Measurements from ENCODE around the gene ROS1. TPM values are rescaled to one million over a fixed set of nuclear protein-coding genes. Genes with fewer than 3 reads are reported as not detected.

ROS1 gene
- polyA plus RNA-seq, 2 donors = not detected

DNA sequence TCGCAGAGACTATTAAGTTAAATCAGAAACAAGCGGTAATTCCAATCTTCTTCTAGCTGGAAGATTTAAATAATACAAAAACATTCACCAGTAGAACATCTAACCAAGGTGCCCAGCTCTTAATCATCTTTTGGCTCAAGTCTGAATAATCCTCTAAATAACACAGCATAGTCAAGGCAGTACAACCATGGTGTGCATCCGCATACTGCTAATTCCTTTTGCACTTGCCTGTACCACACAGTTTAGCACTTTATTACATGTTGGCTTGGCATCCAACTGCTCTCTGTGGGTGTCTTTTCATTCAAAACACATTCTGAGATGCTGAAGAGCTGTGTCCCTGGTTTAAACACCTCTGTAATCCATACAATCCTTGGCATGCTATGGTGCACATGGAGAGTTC lies 118.1 kb downstream of the ROS1 start:
- no peak overlapping the region for H3K27ac ChIP-seq (ENCODE audit: low read depth in 2 of 2, low read length in 1 of 2)
- H3K27me3 ChIP-seq (ENCODE audit: control insufficient read depth in 1 of 2, insufficient read depth in 2 of 2, low read length in 2 of 2) = no peaks in the 10 kb centered on the region
- H3K4me1 ChIP-seq (ENCODE audit: control insufficient read depth in 2 of 2, insufficient read depth in 2 of 2, low read length in 1 of 2) = no peaks in the 10 kb centered on the region
- no peaks in the 10 kb centered on the region for H3K36me3 ChIP-seq (ENCODE audit: control insufficient read depth in 2 of 2, insufficient read depth in 2 of 2, low read length in 1 of 2)
- no peaks in the 10 kb centered on the region for H3K9me3 ChIP-seq (ENCODE audit: control insufficient read depth in 2 of 2, insufficient read depth in 1 of 2, low read depth in 1 of 2, low read length in 1 of 2)
- WGBS, 2 donors = 87 to 95% methylated on average over 3 of the region's 3 CpGs
- no peak overlapping the region for H3K4me3 ChIP-seq (ENCODE audit: low read depth in 1 of 2, low read length in 2 of 2)

DNA sequence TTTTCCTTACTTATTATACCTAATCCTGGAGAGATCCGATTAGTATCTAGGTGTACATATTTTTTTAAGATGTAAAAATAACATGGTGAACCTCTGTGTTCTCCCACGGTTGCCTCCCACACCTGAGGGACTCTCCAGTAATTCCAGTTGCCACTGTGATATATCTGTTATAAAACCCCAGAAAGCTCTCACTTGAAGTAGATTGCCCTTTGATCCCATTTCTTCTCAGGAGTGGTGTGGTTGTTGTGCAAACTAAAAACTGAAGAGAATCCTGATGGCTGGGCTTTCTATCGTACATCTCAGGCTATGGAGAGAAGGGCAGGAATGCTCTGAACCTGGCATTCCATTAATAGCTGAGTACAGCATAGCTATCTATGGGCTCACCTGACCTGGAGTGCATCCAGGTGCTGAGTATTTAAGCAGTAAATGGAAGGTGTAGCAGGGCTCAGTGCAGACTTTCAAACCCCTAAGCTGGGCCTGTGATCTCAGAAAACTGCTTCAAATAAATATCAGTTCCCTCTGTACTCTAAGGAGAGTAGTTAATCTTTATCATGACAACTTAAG lies 119.4 kb downstream of the ROS1 start:
- 51 to 58% methylated on average over 3 of the region's 3 CpGs for WGBS, 2 donors

DNA sequence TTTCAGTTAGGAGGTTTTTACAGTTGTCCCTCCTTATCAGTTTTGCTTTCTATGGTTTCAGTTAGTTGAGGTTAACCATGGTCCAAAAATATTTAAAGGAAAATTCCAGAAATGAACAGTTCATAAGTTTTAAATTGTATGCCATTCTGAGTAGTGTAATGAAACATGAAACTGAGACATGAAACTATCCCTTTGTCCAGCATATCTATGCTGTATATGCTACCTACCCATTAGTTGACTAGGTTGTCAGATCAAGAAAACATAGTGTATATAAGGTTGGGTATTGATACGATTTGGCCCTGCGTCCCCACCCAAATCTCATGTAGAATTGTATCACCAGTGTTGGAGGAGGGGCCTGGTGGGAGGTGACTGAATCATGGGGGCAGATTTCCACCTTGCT lies 121.3 kb downstream of the ROS1 start:
- no peaks in the 10 kb centered on the region for H3K27me3 ChIP-seq (ENCODE audit: control insufficient read depth in 1 of 2, insufficient read depth in 2 of 2, low read length in 2 of 2)
- WGBS, 2 donors = 87 to 88% methylated on average over 2 of the region's 2 CpGs
- H3K4me1 ChIP-seq (ENCODE audit: control insufficient read depth in 2 of 2, insufficient read depth in 2 of 2, low read length in 1 of 2) = no peaks in the 10 kb centered on the region

More for the DNA sequence above, 119.4 kb downstream of the ROS1 start:
- Histone ChIP-seq H3K27ac (ENCODE audit: low read depth in 2 of 2, low read length in 1 of 2) (no peak overlapping the region), H3K9me3 (ENCODE audit: control insufficient read depth in 2 of 2, insufficient read depth in 1 of 2, low read depth in 1 of 2, low read length in 1 of 2) (no peaks in the 10 kb centered on the region), H3K4me3 (ENCODE audit: low read depth in 1 of 2, low read length in 2 of 2) (no peak overlapping the region), H3K27me3 (ENCODE audit: control insufficient read depth in 1 of 2, insufficient read depth in 2 of 2, low read length in 2 of 2) (no peaks in the 10 kb centered on the region), H3K4me1 (ENCODE audit: control insufficient read depth in 2 of 2, insufficient read depth in 2 of 2, low read length in 1 of 2) (no peaks in the 10 kb centered on the region), H3K36me3 (ENCODE audit: control insufficient read depth in 2 of 2, insufficient read depth in 2 of 2, low read length in 1 of 2) (no peaks in the 10 kb centered on the region)

DNA sequence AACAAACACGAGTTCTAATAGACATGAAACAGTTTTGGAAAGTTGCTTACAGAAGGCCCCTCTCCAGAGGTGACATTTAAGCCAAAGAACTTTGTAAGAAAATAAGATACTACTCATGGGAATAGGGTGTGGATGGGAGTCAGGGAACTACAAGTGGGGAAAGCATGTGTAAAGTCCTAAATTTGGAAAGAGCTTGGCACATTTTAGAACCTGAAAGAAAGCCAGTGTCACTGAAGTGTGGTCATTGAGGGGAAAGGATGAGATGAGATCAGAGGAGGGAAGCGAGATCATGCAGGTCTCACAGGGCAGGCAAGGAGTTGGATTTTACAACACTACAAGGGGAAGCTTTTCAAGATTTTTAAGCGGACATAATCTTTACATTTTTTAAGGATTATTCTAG lies 122.4 kb downstream of the ROS1 start:
- H3K27ac ChIP-seq (ENCODE audit: low read depth in 2 of 2, low read length in 1 of 2) = no peak overlapping the region
- 71 to 79% methylated on average over 3 of the region's 3 CpGs for WGBS, 2 donors
- H3K27me3 ChIP-seq (ENCODE audit: control insufficient read depth in 1 of 2, insufficient read depth in 2 of 2, low read length in 2 of 2) = no peaks in the 10 kb centered on the region
- no peaks in the 10 kb centered on the region for H3K9me3 ChIP-seq (ENCODE audit: control insufficient read depth in 2 of 2, insufficient read depth in 1 of 2, low read depth in 1 of 2, low read length in 1 of 2)
- no peak overlapping the region for H3K4me3 ChIP-seq (ENCODE audit: low read depth in 1 of 2, low read length in 2 of 2)
- no peaks in the 10 kb centered on the region for H3K4me1 ChIP-seq (ENCODE audit: control insufficient read depth in 2 of 2, insufficient read depth in 2 of 2, low read length in 1 of 2)
- H3K36me3 ChIP-seq (ENCODE audit: control insufficient read depth in 2 of 2, insufficient read depth in 2 of 2, low read length in 1 of 2) = no peaks in the 10 kb centered on the region

More for the DNA sequence above, 121.3 kb downstream of the ROS1 start:
- H3K36me3 ChIP-seq (ENCODE audit: control insufficient read depth in 2 of 2, insufficient read depth in 2 of 2, low read length in 1 of 2) = no peaks in the 10 kb centered on the region
- H3K4me3 ChIP-seq (ENCODE audit: low read depth in 1 of 2, low read length in 2 of 2) = no peak overlapping the region
- H3K27ac ChIP-seq (ENCODE audit: low read depth in 2 of 2, low read length in 1 of 2) = no peak overlapping the region
- H3K9me3 ChIP-seq (ENCODE audit: control insufficient read depth in 2 of 2, insufficient read depth in 1 of 2, low read depth in 1 of 2, low read length in 1 of 2) = no peaks in the 10 kb centered on the region

DNA sequence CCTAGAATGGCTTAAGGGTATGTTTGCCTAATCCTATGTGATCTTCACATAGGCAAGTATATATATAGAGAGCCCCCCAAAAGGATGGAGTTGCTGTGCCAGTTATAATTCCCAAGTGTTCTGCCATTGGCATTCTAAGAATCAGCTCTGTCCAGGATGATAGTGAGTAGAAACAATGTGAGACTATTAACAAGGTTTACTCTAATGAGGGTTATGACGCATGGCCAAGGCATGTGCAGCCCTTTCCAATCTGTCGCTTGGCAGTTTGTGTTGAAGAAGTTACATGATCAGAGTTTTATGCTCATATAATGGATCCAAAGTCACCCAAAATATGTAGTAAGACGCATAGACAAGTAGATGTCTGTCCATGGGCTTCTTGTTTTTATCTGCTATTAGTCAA lies 126.8 kb downstream of the ROS1 start:
- Histone ChIP-seq H3K36me3 (ENCODE audit: control insufficient read depth in 2 of 2, insufficient read depth in 2 of 2, low read length in 1 of 2) (no peaks in the 10 kb centered on the region), H3K4me3 (ENCODE audit: low read depth in 1 of 2, low read length in 2 of 2) (no peak overlapping the region), H3K27me3 (ENCODE audit: control insufficient read depth in 1 of 2, insufficient read depth in 2 of 2, low read length in 2 of 2) (no peaks in the 10 kb centered on the region), H3K4me1 (ENCODE audit: control insufficient read depth in 2 of 2, insufficient read depth in 2 of 2, low read length in 1 of 2) (no peaks in the 10 kb centered on the region), H3K27ac (ENCODE audit: low read depth in 2 of 2, low read length in 1 of 2) (no peak overlapping the region), H3K9me3 (ENCODE audit: control insufficient read depth in 2 of 2, insufficient read depth in 1 of 2, low read depth in 1 of 2, low read length in 1 of 2) (no peaks in the 10 kb centered on the region)
- WGBS, 2 donors = 91 to 95% methylated on average over 3 of the region's 3 CpGs

DNA sequence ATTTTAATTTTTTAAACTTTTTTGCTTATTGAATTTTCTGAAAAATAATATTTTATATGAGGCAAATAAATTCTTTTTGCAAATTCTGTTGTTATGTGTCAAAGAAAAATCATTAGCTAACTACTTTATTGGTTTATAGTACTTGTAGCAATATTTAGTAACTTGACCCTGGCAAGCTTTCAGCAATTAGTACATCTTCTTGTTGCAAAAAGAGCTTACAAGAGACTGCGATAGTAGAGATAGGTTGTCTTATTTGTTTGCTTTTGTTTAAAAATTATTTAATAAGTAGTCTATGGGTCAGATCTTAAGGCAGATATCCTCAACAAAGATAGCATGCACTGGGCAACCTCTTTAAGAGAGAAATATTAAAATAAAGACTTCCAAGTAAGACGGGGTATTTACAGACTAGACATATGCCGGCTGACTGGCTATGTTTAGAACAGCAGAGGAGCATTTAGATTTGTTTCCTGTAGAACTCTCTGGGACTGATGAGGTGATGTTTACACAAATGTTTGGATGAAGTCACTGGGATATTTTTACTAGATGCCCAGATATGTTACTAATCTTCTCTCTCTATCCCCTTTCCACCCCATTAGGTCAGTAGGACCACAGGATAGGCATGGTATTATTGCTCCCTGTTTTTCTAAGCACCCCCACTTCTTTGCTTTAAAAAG lies 135.4 kb downstream of the ROS1 start:
- Histone ChIP-seq H3K9me3 (ENCODE audit: control insufficient read depth in 2 of 2, insufficient read depth in 1 of 2, low read depth in 1 of 2, low read length in 1 of 2) (no peaks in the 10 kb centered on the region), H3K4me3 (ENCODE audit: low read depth in 1 of 2, low read length in 2 of 2) (no peak overlapping the region), H3K4me1 (ENCODE audit: control insufficient read depth in 2 of 2, insufficient read depth in 2 of 2, low read length in 1 of 2) (no peaks in the 10 kb centered on the region), H3K27ac (ENCODE audit: low read depth in 2 of 2, low read length in 1 of 2) (no peak overlapping the region), H3K36me3 (ENCODE audit: control insufficient read depth in 2 of 2, insufficient read depth in 2 of 2, low read length in 1 of 2) (no peaks in the 10 kb centered on the region), H3K27me3 (ENCODE audit: control insufficient read depth in 1 of 2, insufficient read depth in 2 of 2, low read length in 2 of 2) (no peaks in the 10 kb centered on the region)
- 49 to 54% methylated on average over 3 of the region's 3 CpGs for WGBS, 2 donors

DNA sequence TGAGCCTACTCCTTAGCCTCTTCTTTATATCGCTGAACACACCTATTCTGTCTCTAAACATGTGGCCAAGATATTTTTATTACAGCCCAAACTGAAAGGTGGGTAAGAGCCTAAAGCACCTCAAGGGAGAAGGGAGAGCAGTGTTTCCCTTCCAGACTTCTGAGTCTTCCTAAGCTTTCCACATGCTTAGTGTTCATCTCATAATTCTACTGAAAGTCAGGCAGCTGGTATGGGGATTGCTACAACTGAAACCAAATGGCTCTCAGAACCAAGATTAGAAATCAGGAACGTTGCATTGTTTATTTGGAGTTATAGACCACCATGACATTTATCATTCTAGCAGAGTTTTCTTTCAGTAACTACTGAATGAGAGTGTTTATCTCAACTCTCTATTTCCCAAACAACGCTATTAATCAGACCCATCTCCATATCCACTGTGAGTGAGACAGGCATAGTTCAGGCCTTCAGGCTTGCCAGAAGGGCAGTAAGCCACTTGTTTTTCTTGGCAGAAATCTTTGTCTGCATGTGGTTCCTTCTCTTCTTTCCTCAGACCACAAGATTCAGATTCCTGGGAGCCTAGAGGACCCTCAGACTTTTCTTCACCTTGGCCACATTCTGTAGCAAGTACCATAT lies 137.5 kb downstream of the ROS1 start:
- Histone ChIP-seq H3K4me1 (ENCODE audit: control insufficient read depth in 2 of 2, insufficient read depth in 2 of 2, low read length in 1 of 2) (no peaks in the 10 kb centered on the region), H3K36me3 (ENCODE audit: control insufficient read depth in 2 of 2, insufficient read depth in 2 of 2, low read length in 1 of 2) (no peaks in the 10 kb centered on the region), H3K27me3 (ENCODE audit: control insufficient read depth in 1 of 2, insufficient read depth in 2 of 2, low read length in 2 of 2) (no peaks in the 10 kb centered on the region), H3K4me3 (ENCODE audit: low read depth in 1 of 2, low read length in 2 of 2) (no peak overlapping the region), H3K27ac (ENCODE audit: low read depth in 2 of 2, low read length in 1 of 2) (no peak overlapping the region), H3K9me3 (ENCODE audit: control insufficient read depth in 2 of 2, insufficient read depth in 1 of 2, low read depth in 1 of 2, low read length in 1 of 2) (no peaks in the 10 kb centered on the region)
- 63 to 68% methylated on average over 3 of the region's 3 CpGs for WGBS, 2 donors

DNA sequence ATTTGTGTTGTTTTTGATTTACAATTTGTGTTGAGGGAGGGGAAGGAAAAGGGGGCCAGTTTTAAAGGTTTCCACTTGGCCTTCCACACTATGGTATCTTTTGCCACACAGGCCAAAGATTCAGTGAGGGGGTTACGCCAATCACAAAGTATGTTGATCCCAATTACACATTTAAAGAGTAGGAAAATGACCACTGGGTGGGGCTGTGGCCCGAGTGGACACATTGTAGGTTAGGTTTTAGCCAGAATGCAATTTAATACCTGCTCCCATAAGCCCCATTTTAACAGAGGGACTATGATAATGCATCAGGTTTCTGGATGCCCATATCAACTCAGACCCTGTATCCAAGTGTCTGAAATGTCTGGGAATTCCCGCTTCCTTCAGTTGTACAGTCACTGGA lies 144.8 kb downstream of the ROS1 start:
- no peak overlapping the region for H3K27ac ChIP-seq (ENCODE audit: low read depth in 2 of 2, low read length in 1 of 2)
- H3K9me3 ChIP-seq (ENCODE audit: control insufficient read depth in 2 of 2, insufficient read depth in 1 of 2, low read depth in 1 of 2, low read length in 1 of 2) = no peaks in the 10 kb centered on the region
- H3K36me3 ChIP-seq (ENCODE audit: control insufficient read depth in 2 of 2, insufficient read depth in 2 of 2, low read length in 1 of 2) = no peaks in the 10 kb centered on the region
- no peaks in the 10 kb centered on the region for H3K27me3 ChIP-seq (ENCODE audit: control insufficient read depth in 1 of 2, insufficient read depth in 2 of 2, low read length in 2 of 2)
- no peak overlapping the region for H3K4me3 ChIP-seq (ENCODE audit: low read depth in 1 of 2, low read length in 2 of 2)
- H3K4me1 ChIP-seq (ENCODE audit: control insufficient read depth in 2 of 2, insufficient read depth in 2 of 2, low read length in 1 of 2) = no peaks in the 10 kb centered on the region
- WGBS, 2 donors = 76% methylated on average over 3 of the region's 3 CpGs

DNA sequence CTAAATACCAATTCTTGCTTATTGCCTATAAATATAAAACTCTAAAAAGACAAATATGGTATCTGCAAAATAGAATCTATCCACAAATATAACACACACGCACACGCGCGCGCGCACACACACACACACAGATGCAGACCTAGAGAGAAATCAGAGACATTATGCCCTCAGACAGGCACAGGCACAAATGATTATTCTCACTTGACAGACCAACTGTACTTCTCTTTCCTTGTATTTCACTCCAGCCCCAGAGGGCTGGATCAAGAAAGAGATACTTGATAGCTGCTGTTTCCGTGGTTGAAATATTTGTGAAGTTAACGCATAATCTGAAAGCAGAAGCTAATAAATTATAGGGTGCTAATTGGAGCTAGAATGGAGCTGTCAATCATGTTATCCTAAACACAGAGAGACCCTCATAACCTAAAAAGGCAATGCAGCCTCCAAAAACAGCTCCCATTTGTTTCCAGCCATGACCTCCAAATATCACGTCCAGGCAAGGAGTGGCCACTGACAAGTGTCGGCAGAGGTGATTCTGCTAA lies 148.9 kb downstream of the ROS1 start:
- no peaks in the 10 kb centered on the region for H3K36me3 ChIP-seq (ENCODE audit: control insufficient read depth in 2 of 2, insufficient read depth in 2 of 2, low read length in 1 of 2)
- H3K9me3 ChIP-seq (ENCODE audit: control insufficient read depth in 2 of 2, insufficient read depth in 1 of 2, low read depth in 1 of 2, low read length in 1 of 2) = no peaks in the 10 kb centered on the region
- WGBS, 2 donors = 85 to 87% methylated on average over 10 of the region's 10 CpGs
- peaks cover 2 to 5% of the 10 kb centered on the region in 2 donors for H3K27me3 ChIP-seq (ENCODE audit: control insufficient read depth in 1 of 2, insufficient read depth in 2 of 2, low read length in 2 of 2)
- no peak overlapping the region for H3K27ac ChIP-seq (ENCODE audit: low read depth in 2 of 2, low read length in 1 of 2)
- no peaks in the 10 kb centered on the region for H3K4me1 ChIP-seq (ENCODE audit: control insufficient read depth in 2 of 2, insufficient read depth in 2 of 2, low read length in 1 of 2)
- no peak overlapping the region for H3K4me3 ChIP-seq (ENCODE audit: low read depth in 1 of 2, low read length in 2 of 2)

All from esophagus (tissue), 2 donors.